ENCODE measurements around the gene MB21D2. TPM values are rescaled to one million over a fixed set of nuclear protein-coding genes. Genes with fewer than 3 reads are reported as not detected.

MB21D2 gene
- total RNA-seq, 1 experiment from 2014 or later = 2.8 TPM

GRCh38 chr3:192864941-192865340, 52.7 kb downstream of the MB21D2 start:
- Histone ChIP-seq H4K20me1 (ENCODE audit: insufficient read depth) (no peaks in the 10 kb centered on the region), H2AFZ (ENCODE audit: low read depth, low read length, poor library complexity, severe bottlenecking) (no peak overlapping the region), H3K36me3 (ENCODE audit: control insufficient read depth in 1 of 2, insufficient read depth in 2 of 2, low read length in 2 of 2) (no peaks in the 10 kb centered on the region), H3K4me3 (replicated peaks in 1 of 2; ENCODE audit: low read depth in 1 of 2, low read length in 2 of 2) (no peak overlapping the region), H3K27ac (ENCODE audit: low read depth, low read length) (no peak overlapping the region), H3K4me2 (ENCODE audit: low read length) (no peak overlapping the region), H3K79me2 (ENCODE audit: insufficient read depth, low read length) (no peaks in the 10 kb centered on the region), H3K27me3 (ENCODE audit: insufficient read depth, low read length) (no peaks in the 10 kb centered on the region), H3K9ac (ENCODE audit: low read length) (no peak overlapping the region), H3K9me2 (ENCODE audit: insufficient read depth) (no peaks in the 10 kb centered on the region), H3K4me1 (ENCODE audit: control insufficient read depth in 1 of 2, insufficient read depth in 2 of 2, low read length in 2 of 2) (no peaks in the 10 kb centered on the region), H3K9me3 (ENCODE audit: control insufficient read depth in 1 of 2, insufficient read depth in 1 of 2, low read depth in 1 of 2, low read length in 2 of 2) (no peaks in the 10 kb centered on the region)
- ChIA-PET RAD21 (ENCODE audit: low non-redundant PET in 1 of 2, low total read pairs in 2 of 2, uncharacterized antibody in 2 of 2, unreplicated experiment in 2 of 2) (no interaction called here), POLR2A (no interaction called here), CTCF (no interaction called here)
- DNase-seq (ENCODE audit: low read depth, low spot score) (no peak), ATAC-seq (no peak)
- intact Hi-C loops (cut with micrococcal nuclease) = no loop called here
- TF ChIP-seq POLR2A (IDR thresholded peaks at IDR 0.05; ENCODE audit: borderline replicate concordance, extremely low read depth, insufficient read depth, insufficient read length) (no peak), ZNF274 (IDR thresholded peaks at IDR 0.05; ENCODE audit: low read depth, low read length) (no peak), ELF1 (IDR thresholded peaks at IDR 0.05; ENCODE audit: borderline replicate concordance, low read depth) (no peak), ZFX (IDR thresholded peaks at IDR 0.05) (no peak), SP1 (IDR thresholded peaks at IDR 0.05; ENCODE audit: low read depth) (no peak), CTCF (IDR thresholded peaks at IDR 0.05 in 2 of 3, conservative IDR thresholded peaks at IDR 0.05 in 1 of 3; ENCODE audit: borderline replicate concordance in 1 of 3, insufficient read depth in 1 of 3, low read depth in 2 of 3, low read length in 2 of 3) (no peak), EZH2phosphoT487 (IDR thresholded peaks at IDR 0.05; ENCODE audit: borderline replicate concordance) (no peak), SRF (IDR thresholded peaks at IDR 0.05; ENCODE audit: low read depth) (no peak), TCF7L2 (IDR thresholded peaks at IDR 0.05; ENCODE audit: borderline replicate concordance, extremely low read depth, insufficient read depth, insufficient read length) (no peak), RAD21 (IDR thresholded peaks at IDR 0.05; ENCODE audit: low read depth) (no peak), POLR2AphosphoS5 (IDR thresholded peaks at IDR 0.05; ENCODE audit: low read depth, low read length) (no peak), CBX3 (IDR thresholded peaks at IDR 0.05; ENCODE audit: low read depth) (no peak), YY1 (IDR thresholded peaks at IDR 0.05; ENCODE audit: extremely low read depth, insufficient replicate concordance, low read depth, low read length) (no peak), ZBTB33 (IDR thresholded peaks at IDR 0.05; ENCODE audit: extremely low read depth, insufficient replicate concordance, low read length) (no peak)
- TF ChIP-seq, protein P1, sequence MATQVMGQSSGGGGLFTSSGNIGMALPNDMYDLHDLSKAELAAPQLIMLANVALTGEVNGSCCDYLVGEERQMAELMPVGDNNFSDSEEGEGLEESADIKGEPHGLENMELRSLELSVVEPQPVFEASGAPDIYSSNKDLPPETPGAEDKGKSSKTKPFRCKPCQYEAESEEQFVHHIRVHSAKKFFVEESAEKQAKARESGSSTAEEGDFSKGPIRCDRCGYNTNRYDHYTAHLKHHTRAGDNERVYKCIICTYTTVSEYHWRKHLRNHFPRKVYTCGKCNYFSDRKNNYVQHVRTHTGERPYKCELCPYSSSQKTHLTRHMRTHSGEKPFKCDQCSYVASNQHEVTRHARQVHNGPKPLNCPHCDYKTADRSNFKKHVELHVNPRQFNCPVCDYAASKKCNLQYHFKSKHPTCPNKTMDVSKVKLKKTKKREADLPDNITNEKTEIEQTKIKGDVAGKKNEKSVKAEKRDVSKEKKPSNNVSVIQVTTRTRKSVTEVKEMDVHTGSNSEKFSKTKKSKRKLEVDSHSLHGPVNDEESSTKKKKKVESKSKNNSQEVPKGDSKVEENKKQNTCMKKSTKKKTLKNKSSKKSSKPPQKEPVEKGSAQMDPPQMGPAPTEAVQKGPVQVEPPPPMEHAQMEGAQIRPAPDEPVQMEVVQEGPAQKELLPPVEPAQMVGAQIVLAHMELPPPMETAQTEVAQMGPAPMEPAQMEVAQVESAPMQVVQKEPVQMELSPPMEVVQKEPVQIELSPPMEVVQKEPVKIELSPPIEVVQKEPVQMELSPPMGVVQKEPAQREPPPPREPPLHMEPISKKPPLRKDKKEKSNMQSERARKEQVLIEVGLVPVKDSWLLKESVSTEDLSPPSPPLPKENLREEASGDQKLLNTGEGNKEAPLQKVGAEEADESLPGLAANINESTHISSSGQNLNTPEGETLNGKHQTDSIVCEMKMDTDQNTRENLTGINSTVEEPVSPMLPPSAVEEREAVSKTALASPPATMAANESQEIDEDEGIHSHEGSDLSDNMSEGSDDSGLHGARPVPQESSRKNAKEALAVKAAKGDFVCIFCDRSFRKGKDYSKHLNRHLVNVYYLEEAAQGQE (IDR thresholded peaks at IDR 0.05; ENCODE audit: low read depth) = no peak
- no TSS peak for BruUV-seq (replicated peaks)

All from HCT116 (cell line).